AG10803 (cell line): ENCODE data around the gene GALNT18.

Experiments used
- DNase-seq: peaks from one replicate; pipeline ENCODE4 v3.0.0; 2010; ENCODE audit warnings: low read depth
- H3K4me3 ChIP-seq: 2 replicates; pipeline ENCODE4 v1.5.1; 2011; ENCODE audit warnings: mild to moderate bottlenecking, low read length, control low read depth
- TF ChIP-seq, protein P1 (sequence below): conservative IDR thresholded peaks from 2 replicates; pipeline ENCODE4 v1.5.1; 2011; ENCODE audit warnings: mild to moderate bottlenecking, low read length, control low read depth, inconsistent platforms

Gene GALNT18

DNA sequence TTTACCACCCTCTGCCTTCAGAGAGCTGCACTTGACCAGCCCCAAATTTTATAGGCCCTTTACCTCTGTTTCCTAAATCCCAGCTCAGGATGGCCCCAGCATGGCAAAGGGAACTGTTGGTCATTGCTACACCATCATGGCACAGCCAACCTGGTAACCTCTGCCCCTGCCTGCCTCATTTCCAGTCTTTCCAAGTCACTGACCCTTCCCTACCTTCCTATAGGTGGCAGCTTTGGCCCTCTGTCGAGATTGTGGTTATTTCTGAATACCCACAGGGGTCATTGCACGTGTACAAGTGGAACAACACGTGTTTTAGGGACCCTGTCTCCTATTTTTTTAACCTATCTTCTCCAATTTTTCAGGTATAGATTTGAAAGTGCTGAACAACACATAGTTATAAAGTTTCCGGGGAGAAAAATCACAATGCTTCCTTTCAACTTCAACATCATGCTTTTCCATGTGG lies 2.8 kb downstream of the GALNT18 start:
- no peak overlapping the region for H3K4me3 ChIP-seq
- DNase-seq = no peak
- TF ChIP-seq, protein P1, sequence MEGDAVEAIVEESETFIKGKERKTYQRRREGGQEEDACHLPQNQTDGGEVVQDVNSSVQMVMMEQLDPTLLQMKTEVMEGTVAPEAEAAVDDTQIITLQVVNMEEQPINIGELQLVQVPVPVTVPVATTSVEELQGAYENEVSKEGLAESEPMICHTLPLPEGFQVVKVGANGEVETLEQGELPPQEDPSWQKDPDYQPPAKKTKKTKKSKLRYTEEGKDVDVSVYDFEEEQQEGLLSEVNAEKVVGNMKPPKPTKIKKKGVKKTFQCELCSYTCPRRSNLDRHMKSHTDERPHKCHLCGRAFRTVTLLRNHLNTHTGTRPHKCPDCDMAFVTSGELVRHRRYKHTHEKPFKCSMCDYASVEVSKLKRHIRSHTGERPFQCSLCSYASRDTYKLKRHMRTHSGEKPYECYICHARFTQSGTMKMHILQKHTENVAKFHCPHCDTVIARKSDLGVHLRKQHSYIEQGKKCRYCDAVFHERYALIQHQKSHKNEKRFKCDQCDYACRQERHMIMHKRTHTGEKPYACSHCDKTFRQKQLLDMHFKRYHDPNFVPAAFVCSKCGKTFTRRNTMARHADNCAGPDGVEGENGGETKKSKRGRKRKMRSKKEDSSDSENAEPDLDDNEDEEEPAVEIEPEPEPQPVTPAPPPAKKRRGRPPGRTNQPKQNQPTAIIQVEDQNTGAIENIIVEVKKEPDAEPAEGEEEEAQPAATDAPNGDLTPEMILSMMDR = no peak

DNA sequence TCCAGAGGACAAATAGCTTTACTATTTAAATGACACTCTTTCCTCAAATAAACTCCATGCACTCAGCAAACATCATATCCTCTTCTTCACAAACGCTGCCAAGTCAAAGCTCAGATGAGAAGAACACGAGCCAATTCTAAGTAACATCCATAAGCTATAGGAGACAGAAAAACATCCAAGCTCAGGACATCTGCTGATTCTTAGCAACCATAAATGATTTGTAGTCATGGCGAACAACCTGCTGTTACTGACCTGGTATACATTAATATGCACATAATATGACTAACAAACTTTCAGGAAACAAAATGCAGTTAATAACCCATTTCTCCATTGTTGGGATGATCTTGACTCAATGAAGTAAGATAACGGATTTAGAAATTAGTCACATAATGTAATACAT lies 6.7 kb downstream of the GALNT18 start:
- TF ChIP-seq, protein P1 = no peak
- DNase-seq = no peak
- H3K4me3 ChIP-seq = no peak overlapping the region

DNA sequence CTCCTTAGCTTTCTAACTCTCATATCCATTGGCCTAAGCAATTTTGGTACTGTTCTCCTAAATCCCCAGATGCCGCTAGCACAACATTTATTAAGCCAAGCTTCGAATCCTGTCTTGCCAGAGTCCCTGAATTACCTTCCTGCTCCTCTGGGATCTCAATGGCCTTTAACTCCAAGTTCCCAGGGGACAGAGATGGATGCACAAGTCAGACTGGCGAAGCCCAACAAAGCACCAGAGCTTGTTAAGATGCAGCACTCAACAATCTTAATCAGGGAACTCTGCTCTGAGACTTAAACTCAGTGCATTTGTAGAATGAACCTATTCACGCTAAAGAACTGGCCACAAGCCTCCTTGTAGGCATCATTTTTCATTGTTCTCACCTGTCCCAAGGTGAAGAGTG lies 9.4 kb downstream of the GALNT18 start:
- no peak for DNase-seq
- TF ChIP-seq, protein P1 = no peak
- H3K4me3 ChIP-seq = no peak overlapping the region

DNA sequence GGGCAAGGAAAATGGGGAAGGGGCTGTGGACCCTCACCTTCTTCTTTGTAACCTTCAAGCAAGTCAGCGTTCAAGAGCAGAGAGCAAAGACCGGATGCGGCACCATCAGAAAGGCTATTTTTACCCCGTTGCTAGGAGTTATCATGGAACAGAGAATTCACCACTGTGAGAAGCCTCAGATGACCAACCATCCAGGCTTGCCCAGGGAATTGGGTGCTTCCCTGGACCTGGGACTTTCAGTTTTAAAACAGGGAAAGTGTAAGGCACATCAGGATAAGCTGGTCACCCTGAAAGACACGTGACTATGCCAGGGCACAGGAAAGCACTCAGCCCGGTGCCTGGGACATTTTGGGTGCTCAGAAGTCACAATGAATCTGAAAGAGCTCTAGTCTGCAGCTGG lies 10.4 kb downstream of the GALNT18 start:
- no peak overlapping the region for H3K4me3 ChIP-seq
- no peak for DNase-seq
- TF ChIP-seq, protein P1 = no peak

GRCh38 chr11:11608783-11609232 lies 13.0 kb downstream of the GALNT18 start:
- TF ChIP-seq, protein P1 = no peak
- peak; percentile 58 for DNase-seq

GRCh38 chr11:11607772-11608171 lies 14.0 kb downstream of the GALNT18 start:
- TF ChIP-seq, protein P1 = no peak
- no peak overlapping the region for H3K4me3 ChIP-seq
- no peak for DNase-seq

More at GRCh38 chr11:11608783-11609232, 13.0 kb downstream of the GALNT18 start:
- H3K4me3 ChIP-seq = no peak overlapping the region

GRCh38 chr11:11605821-11606450 lies 15.9 kb downstream of the GALNT18 start:
- no peak for DNase-seq
- TF ChIP-seq, protein P1 = no peak
- H3K4me3 ChIP-seq = no peak overlapping the region
